ENCODE results near the gene CD4.

Gene CD4

GRCh38 chr12:6829536-6830220 is 40.4 kb downstream of the CD4 start:
- no peak for DNase-seq

- DNase-seq = no peak
Measured at GRCh38 chr12:6830286-6830890, 41.1 kb downstream of the CD4 start.

- no peak for DNase-seq
Measured at GRCh38 chr12:6830999-6831398, 41.7 kb downstream of the CD4 start.

- no peak for DNase-seq
Measured at GRCh38 chr12:6831450-6831995, 42.2 kb downstream of the CD4 start.

- no peak for DNase-seq
Measured at GRCh38 chr12:6832125-6832524, 42.8 kb downstream of the CD4 start.

- no peak for DNase-seq
Measured at GRCh38 chr12:6833189-6833890, 44.0 kb downstream of the CD4 start.

- no peak for DNase-seq
Measured at GRCh38 chr12:6834254-6834653, 44.9 kb downstream of the CD4 start.

GRCh38 chr12:6834873-6835272 is 45.5 kb downstream of the CD4 start:
- DNase-seq = no peak

- no peak for DNase-seq
Measured at GRCh38 chr12:6836851-6837250, 47.5 kb downstream of the CD4 start.

- no peak for DNase-seq
Measured at GRCh38 chr12:6837370-6838060, 48.2 kb downstream of the CD4 start.

GRCh38 chr12:6838854-6839253 is 49.5 kb downstream of the CD4 start:
- no peak for DNase-seq

- DNase-seq = peak; percentile 69
Measured at GRCh38 chr12:6839482-6840201, 50.3 kb downstream of the CD4 start.

- DNase-seq = no peak
Measured at GRCh38 chr12:6840330-6840729, 51.0 kb downstream of the CD4 start.

- DNase-seq = no peak
Measured at GRCh38 chr12:6840761-6841515, 51.6 kb downstream of the CD4 start, which contains the start of gene GNB3. Gene GNB3, plus strand, starts transcription at chr12:6840925. Its CDS starts 363 bp downstream, at chr12:6841288.

- DNase-seq = no peak
Measured at GRCh38 chr12:6842075-6842474, 52.7 kb downstream of the CD4 start.

GRCh38 chr12:6843118-6843902 is 54.0 kb downstream of the CD4 start:
- no peak for DNase-seq

- no peak for DNase-seq
Measured at GRCh38 chr12:6845395-6845794, 56.1 kb downstream of the CD4 start.

GRCh38 chr12:6846316-6846869 is 57.1 kb downstream of the CD4 start:
- no peak for DNase-seq

GRCh38 chr12:6847676-6848075 is 58.3 kb downstream of the CD4 start:
- no peak for DNase-seq

GRCh38 chr12:6849427-6849826 is 60.1 kb downstream of the CD4 start:
- no peak for DNase-seq
